HepG2 (cell line): ENCODE measurements around the gene NTN3. TPM values are rescaled to one million over a fixed set of nuclear protein-coding genes. Genes with fewer than 3 reads are reported as not detected.
A peak's percentile ranks its signal among the peaks of the same experiment; 100 is the strongest.

Experiments used
- BCL6 ChIP-seq: IDR thresholded peaks from 2 replicates; pipeline ENCODE4 v1.6.1; 2016; ENCODE audit warnings: missing genetic modification reagents, missing compliant biosample characterization
- CHD4 ChIP-seq: fragments of 200-600 bp; sonication (generic); IDR thresholded peaks from 2 replicates; pipeline ENCODE4 v1.7.0; 2017; ENCODE audit warnings: mild to moderate bottlenecking, low read length, borderline replicate concordance
- CREB1 ChIP-seq, 2 experiments: fragments of 450-650 bp in 1 of 2; IDR thresholded peaks; 2 replicates each; pipeline ENCODE4 v1.6.1; 2016 to 2017; ENCODE audit warnings: control low read depth in 1 of 2, mild to moderate bottlenecking in 1 of 2, missing compliant biosample characterization in 1 of 2, missing genetic modification characterization in 1 of 2
- ESRRA ChIP-seq: sonication (generic); formaldehyde crosslinking; IDR thresholded peaks from 2 replicates; pipeline ENCODE4 v1.5.1; 2020; ENCODE audit warnings: mild to moderate bottlenecking, low read depth, missing genetic modification reagents
- HOXD1 ChIP-seq: sonication (generic); formaldehyde crosslinking; IDR thresholded peaks from 2 replicates; pipeline ENCODE4 v1.5.0; 2020; ENCODE audit warnings: missing genetic modification reagents
- IRF2 ChIP-seq: IDR thresholded peaks from 2 replicates; pipeline ENCODE4 v1.6.1; 2018; ENCODE audit warnings: missing genetic modification reagents, missing compliant biosample characterization
- JUN ChIP-seq: sonication (generic); formaldehyde crosslinking; IDR thresholded peaks from 2 replicates; pipeline ENCODE4 v1.4.0; 2020; ENCODE audit warnings: mild to moderate bottlenecking, missing genetic modification reagents
- KAT2B ChIP-seq: fragments of 150-350 bp; IDR thresholded peaks from 2 replicates; pipeline ENCODE4 v1.6.1; 2014; ENCODE audit warnings: low read depth, low read length, borderline replicate concordance
- MAFG ChIP-seq: sonication (generic); formaldehyde crosslinking; IDR thresholded peaks from 2 replicates; pipeline ENCODE4 v1.5.1; 2020; ENCODE audit warnings: mild to moderate bottlenecking, missing genetic modification reagents
- MXI1 ChIP-seq: IDR thresholded peaks from 3 replicates; pipeline ENCODE4 v1.6.1; 2012; ENCODE audit warnings: low read depth, low read length, inconsistent platforms, borderline replicate concordance
- NCOA5 ChIP-seq: sonication (generic); formaldehyde crosslinking; IDR thresholded peaks from 2 replicates; pipeline ENCODE4 v1.4.0; 2020; ENCODE audit warnings: missing genetic modification reagents
- NR2C2 ChIP-seq: sonication (generic); formaldehyde crosslinking; IDR thresholded peaks from 2 replicates; pipeline ENCODE4 v1.4.0; 2020; ENCODE audit warnings: missing genetic modification reagents, mild to moderate bottlenecking, moderate library complexity, borderline replicate concordance
- PAX8 ChIP-seq: sonication (generic); formaldehyde crosslinking; IDR thresholded peaks from 2 replicates; pipeline ENCODE4 v1.8.0; 2022; ENCODE audit warnings: mild to moderate bottlenecking, missing genetic modification reagents, borderline replicate concordance
- PHF8 ChIP-seq: sonication (generic); formaldehyde crosslinking; IDR thresholded peaks from 2 replicates; pipeline ENCODE4 v1.5.0; 2020; ENCODE audit warnings: missing genetic modification reagents
- RBAK ChIP-seq: sonication (generic); formaldehyde crosslinking; IDR thresholded peaks from 2 replicates; pipeline ENCODE4 v1.5.1; 2020; ENCODE audit warnings: mild to moderate bottlenecking, missing genetic modification reagents
- RFX1 ChIP-seq: fragments of 450-650 bp; IDR thresholded peaks from 2 replicates; pipeline ENCODE4 v1.6.1; 2017
- RXRA ChIP-seq: sonication (generic); formaldehyde crosslinking; IDR thresholded peaks from 2 replicates; pipeline ENCODE4 v1.5.1; 2020; ENCODE audit warnings: missing genetic modification reagents
- SMAD3 ChIP-seq: sonication (generic); formaldehyde crosslinking; IDR thresholded peaks from 2 replicates; pipeline ENCODE4 v1.4.0; 2020; ENCODE audit warnings: missing genetic modification reagents
- SMARCC2 ChIP-seq: fragments of 450-650 bp; IDR thresholded peaks from 2 replicates; pipeline ENCODE4 v1.6.1; 2017; ENCODE audit warnings: antibody characterized with exemption, mild to moderate bottlenecking
- SP2 ChIP-seq: sonication (generic); formaldehyde crosslinking; IDR thresholded peaks from 2 replicates; pipeline ENCODE4 v1.5.1; 2020; ENCODE audit warnings: mild to moderate bottlenecking, missing genetic modification reagents
- ZC3H13 ChIP-seq: sonication (generic); formaldehyde crosslinking; IDR thresholded peaks from 2 replicates; pipeline ENCODE4 v1.8.1; 2023; ENCODE audit warnings: mild to moderate bottlenecking, missing genetic modification reagents, moderate library complexity
- ZFP82 ChIP-seq: sonication (generic); formaldehyde crosslinking; IDR thresholded peaks from 2 replicates; pipeline ENCODE4 v1.5.1; 2020; ENCODE audit warnings: mild to moderate bottlenecking, missing genetic modification reagents, borderline replicate concordance
- ZNF138 ChIP-seq: sonication (generic); formaldehyde crosslinking; IDR thresholded peaks from 2 replicates; pipeline ENCODE4 v1.5.0; 2020; ENCODE audit warnings: mild to moderate bottlenecking, low read depth, missing genetic modification reagents
- ZNF335 ChIP-seq: sonication (generic); formaldehyde crosslinking; IDR thresholded peaks from 2 replicates; pipeline ENCODE4 v1.4.0; 2020; ENCODE audit warnings: missing genetic modification reagents
- ZNF337 ChIP-seq: sonication (generic); formaldehyde crosslinking; IDR thresholded peaks from 2 replicates; pipeline ENCODE4 v1.5.1; 2020; ENCODE audit warnings: missing genetic modification reagents, low read depth, mild to moderate bottlenecking, borderline replicate concordance
- ZNF432 ChIP-seq: sonication (generic); formaldehyde crosslinking; IDR thresholded peaks from 2 replicates; pipeline ENCODE4 v1.5.0; 2020; ENCODE audit warnings: missing genetic modification reagents, mild to moderate bottlenecking, borderline replicate concordance
- ZNF567 ChIP-seq: sonication (generic); formaldehyde crosslinking; IDR thresholded peaks from 2 replicates; pipeline ENCODE4 v1.8.1; 2023; ENCODE audit warnings: mild to moderate bottlenecking, missing genetic modification reagents, borderline replicate concordance
- ZNF652 ChIP-seq: IDR thresholded peaks from 2 replicates; pipeline ENCODE4 v1.6.1; 2016; ENCODE audit warnings: low read depth, borderline replicate concordance
- ZNF674 ChIP-seq: sonication (generic); formaldehyde crosslinking; IDR thresholded peaks from 2 replicates; pipeline ENCODE4 v1.5.0; 2020; ENCODE audit warnings: low read depth, mild to moderate bottlenecking, missing genetic modification reagents
- ZSCAN30 ChIP-seq: sonication (generic); formaldehyde crosslinking; IDR thresholded peaks from 2 replicates; pipeline ENCODE4 v1.5.0; 2020; ENCODE audit warnings: mild to moderate bottlenecking, missing genetic modification reagents
- polyA plus RNA-seq, 8 experiments: library from polyadenylated mRNA; depleted of rRNA in 3 of 8; stranded (reverse) in 7 of 8; unstranded in 1 of 8; fragments of >200 nt; fragmentation: Illumina TruSeq in 4 of 8; extraction: Trizol in 4 of 8; gene quantifications; 2 replicates each; pipeline versions ENCODE4 v1.2.1 to v1.2.3, GENCODE V29; 2011 to 2016; ENCODE audit warnings: low read depth in 4 of 8, missing spikeins in 1 of 8, mixed read lengths in 1 of 8; ENCODE audit not compliant: insufficient read depth in 1 of 8
- total RNA-seq, 5 experiments: library from RNA; depleted of rRNA; stranded (reverse); fragments of >200 nt; fragmentation: Illumina TruSeq; extraction: Trizol; gene quantifications; 2 replicates each; pipeline ENCODE4 v1.2.3, GENCODE V29; 2016; ENCODE audit warnings: low read depth in 1 of 5
- TF ChIP-seq, protein P1 (sequence below): sonication (generic); formaldehyde crosslinking; IDR thresholded peaks from 2 replicates; pipeline ENCODE4 v1.8.0; 2022; ENCODE audit warnings: missing genetic modification reagents, mild to moderate bottlenecking, inconsistent platforms, borderline replicate concordance
- TF ChIP-seq, protein P2 (sequence below): sonication (generic); formaldehyde crosslinking; IDR thresholded peaks from 2 replicates; pipeline ENCODE4 v1.4.0; 2020; ENCODE audit warnings: mild to moderate bottlenecking, low read depth, missing genetic modification reagents

Gene NTN3
- total and polyA plus RNA-seq, 2 of the 13 experiments (the other 11 are each of a cell fraction or from before 2014, with no cell fraction given), result 0.09 to 0.20 TPM

DNA sequence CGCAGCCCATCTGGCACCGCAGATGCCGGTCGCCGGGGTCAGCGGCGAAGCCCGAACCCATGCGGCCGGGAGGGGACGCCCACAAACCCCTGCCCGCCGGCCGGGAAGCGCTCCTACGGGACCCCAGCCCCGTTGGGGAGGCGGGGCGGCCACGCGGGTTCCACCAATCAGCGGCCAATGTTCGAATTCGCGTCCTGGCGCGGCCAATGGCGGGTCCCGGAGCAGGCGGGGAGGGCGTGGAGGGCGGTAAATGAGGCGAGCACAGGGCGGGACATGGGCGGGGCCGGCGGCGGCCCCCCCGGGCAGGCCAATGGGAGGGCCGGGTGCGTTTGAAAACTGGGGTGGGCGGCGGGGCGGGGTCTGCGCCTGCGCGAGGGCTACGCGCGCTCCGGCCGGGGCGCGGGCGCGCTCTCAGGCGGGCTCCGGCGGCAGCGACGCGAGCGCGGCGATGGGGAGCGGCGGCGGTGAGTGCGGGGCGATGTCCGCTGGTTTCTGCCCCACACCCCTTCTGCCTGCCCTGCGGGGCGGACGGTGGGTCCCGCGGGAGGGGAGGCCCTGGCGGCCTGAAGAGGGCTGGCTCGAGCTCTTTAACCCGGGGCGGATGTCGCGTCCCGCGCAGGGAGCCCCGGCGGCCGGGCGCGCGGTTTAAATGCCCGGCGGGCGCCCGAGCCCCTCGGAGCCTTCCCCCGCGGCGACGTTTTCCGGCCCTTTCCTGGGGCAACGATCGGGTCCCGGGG lies 41.9 kb upstream of the NTN3 start, which contains the start of gene CCNF (continued):
- TF ChIP-seq ZC3H13 (CRISPR knock-in tag) (no peak), MAFG (no peak), SMARCC2 (no peak), ZFP82 (CRISPR knock-in tag) (peak; percentile 65; the same call in 1 of the 2 replicates), NCOA5 (CRISPR knock-in tag) (no peak), HOXD1 (CRISPR knock-in tag) (no peak), MXI1 (peak; percentile 34; the same call in 1 of the 3 replicates), RBAK (CRISPR knock-in tag) (no peak), BCL6 (CRISPR knock-in tag) (no peak), JUN (CRISPR knock-in tag) (0 out of 2 replicates have a peak, but pooled peaks have one; percentile 54), ZNF674 (CRISPR knock-in tag) (no peak), ESRRA (CRISPR knock-in tag) (no peak), IRF2 (CRISPR knock-in tag) (no peak), ZNF337 (CRISPR knock-in tag) (no peak), ZNF432 (CRISPR knock-in tag) (no peak), CHD4 (no peak), PHF8 (CRISPR knock-in tag) (peak; percentile 60), SP2 (CRISPR knock-in tag) (peak; percentile 89), RXRA (CRISPR knock-in tag) (no peak), ZNF138 (peak; percentile 15; the same call in 1 of the 2 replicates), NR2C2 (CRISPR knock-in tag) (peak; percentile 65; the same call in 1 of the 2 replicates), ZNF335 (CRISPR knock-in tag) (no peak), PAX8 (CRISPR knock-in tag) (0 out of 2 replicates have a peak, but pooled peaks have one; percentile 59), CREB1 (IDR thresholded peaks at IDR 0.05) (peak; percentile 50; the same call in 1 of the 2 replicates), CREB1 (CRISPR knock-in tag; IDR thresholded peaks at IDR 0.05) (no peak), ZNF567 (no peak), KAT2B (no peak), ZSCAN30 (CRISPR knock-in tag) (no peak), RFX1 (no peak), ZNF652 (CRISPR knock-in tag) (no peak), SMAD3 (CRISPR knock-in tag) (no peak)
- TF ChIP-seq, protein P1, sequence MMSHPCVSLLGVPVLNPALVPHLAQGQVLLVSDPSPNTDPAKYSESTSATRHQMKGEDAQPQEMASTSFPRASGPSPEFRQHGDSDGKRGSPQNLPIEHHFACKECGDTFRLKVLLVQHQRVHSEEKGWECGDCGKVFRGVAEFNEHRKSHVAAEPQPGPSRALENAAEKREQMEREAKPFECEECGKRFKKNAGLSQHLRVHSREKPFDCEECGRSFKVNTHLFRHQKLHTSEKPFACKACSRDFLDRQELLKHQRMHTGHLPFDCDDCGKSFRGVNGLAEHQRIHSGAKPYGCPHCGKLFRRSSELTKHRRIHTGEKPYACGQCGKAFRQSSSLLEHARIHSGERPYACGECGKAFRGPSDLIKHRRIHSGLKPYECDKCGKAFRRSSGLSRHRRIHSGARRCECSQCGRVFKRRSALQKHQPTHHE (CRISPR knock-in tag), result no peak; the same call in 1 of the 2 replicates
- TF ChIP-seq, protein P2, sequence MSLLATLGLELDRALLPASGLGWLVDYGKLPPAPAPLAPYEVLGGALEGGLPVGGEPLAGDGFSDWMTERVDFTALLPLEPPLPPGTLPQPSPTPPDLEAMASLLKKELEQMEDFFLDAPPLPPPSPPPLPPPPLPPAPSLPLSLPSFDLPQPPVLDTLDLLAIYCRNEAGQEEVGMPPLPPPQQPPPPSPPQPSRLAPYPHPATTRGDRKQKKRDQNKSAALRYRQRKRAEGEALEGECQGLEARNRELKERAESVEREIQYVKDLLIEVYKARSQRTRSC (CRISPR knock-in tag), result peak; percentile 70; the same call in 1 of the 2 replicates
